GM21786 (cell line): ENCODE results near the gene DPF3.

Experiments used
- ATAC-seq: cut with Tn5 transposase; IDR thresholded peaks from one replicate; pipeline ENCODE4 v1.9.1; 2021; ENCODE audit not compliant: unreplicated experiment

DPF3 gene

DNA sequence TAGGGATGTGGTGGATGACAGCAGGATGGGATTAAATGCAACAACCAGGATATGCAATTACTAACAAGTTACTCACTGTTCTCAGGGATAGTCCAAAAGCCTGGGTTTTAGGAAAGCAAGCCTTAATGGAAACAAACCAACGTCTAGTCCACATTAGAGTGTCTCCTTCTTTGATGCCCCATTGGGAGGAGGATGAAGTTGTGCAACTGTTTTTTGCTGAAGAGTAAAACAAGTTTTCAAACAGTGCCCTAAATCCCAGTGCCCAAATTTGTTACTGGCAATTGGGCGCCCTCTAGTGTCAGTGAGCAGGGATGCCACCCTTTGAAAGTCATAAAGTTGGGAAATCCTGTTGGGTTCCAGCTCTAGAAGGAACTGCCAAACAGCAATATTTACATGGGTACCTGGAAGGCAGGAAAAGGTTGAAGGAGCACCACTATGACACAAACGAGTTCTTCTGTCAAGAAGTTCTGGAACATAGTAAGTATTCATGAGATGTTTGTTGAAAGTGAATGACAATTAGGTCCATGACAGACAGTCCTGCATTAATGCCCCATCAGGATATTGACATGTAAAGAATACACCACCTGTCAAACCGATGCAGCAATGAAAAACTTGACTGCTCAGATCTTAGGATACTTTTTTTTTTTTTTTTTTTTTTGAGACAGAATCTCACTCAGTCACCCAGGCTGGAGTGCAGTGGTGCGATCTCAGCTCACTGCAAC lies 11.1 kb upstream of the DPF3 start:
- ATAC-seq: no peak

DNA sequence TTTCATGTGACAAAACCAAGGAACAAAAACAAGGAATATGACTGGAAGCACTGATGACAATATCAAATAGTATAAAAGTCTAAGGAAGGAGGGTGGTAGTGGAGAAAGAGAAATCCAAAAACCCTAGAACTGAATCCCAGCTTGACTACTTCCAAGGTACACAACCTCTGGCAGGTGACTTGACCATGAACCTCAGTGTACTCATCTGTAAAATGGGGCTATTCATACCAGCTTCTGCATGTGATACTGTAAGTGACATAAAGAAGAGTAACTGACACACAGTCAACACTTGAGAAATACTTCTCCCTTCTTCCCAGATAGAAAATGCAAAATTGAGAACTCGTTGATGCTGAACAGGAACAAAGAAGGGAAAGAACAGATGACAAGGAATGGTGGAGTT lies 10.3 kb upstream of the DPF3 start:
- ATAC-seq: no peak

DNA sequence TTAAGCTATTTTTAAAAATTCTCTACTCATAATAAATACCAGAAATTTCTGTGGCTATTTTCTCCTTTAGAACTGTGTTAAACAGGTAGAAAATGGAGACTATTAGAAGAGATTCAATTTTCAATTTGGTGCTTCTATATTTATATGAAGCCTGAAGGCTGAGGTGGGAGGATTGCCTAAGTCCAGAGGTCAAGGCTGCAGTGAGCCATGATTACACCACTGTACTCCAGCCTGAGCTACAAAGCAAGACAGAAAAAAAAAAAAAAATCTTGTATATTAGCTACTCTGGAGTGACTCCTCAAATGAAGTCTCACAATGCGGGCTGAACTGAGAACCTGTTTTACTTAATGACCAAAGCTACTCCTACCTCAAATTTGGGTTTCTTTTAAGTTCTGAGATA lies 9.8 kb upstream of the DPF3 start:
- no peak for ATAC-seq

DNA sequence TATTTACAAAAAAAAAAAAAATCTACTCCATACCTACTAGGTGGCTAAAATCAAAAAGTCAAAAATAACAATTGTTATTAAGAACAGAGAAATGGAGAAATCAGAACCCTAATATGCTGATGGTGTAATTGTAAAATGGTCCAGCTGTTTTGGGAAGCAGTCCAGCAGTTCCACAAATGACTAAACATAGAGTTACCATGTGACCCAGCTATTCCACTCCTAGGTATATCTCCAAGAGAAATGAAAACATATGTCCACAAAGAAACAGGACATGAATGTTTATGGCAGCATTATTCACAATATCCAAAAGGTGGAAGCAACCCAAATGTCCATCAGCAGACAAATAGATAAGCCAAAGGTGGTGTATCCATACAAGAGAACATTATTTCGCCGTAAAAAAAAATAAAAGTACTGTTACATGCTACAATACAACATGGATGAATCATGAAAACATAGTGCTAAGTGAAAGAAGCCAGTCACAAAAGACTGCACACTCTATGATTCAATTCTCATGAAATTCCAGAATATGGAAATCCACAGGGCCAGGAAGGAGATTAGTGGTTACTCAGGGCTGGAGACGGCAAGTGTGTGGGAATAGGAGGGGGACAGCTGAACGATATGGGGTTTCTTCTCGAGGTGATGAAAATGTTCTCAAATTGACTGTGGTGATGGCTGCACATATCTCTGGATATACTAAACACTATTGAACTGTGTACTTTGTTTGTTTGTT lies 9.1 kb upstream of the DPF3 start:
- ATAC-seq: no peak

DNA sequence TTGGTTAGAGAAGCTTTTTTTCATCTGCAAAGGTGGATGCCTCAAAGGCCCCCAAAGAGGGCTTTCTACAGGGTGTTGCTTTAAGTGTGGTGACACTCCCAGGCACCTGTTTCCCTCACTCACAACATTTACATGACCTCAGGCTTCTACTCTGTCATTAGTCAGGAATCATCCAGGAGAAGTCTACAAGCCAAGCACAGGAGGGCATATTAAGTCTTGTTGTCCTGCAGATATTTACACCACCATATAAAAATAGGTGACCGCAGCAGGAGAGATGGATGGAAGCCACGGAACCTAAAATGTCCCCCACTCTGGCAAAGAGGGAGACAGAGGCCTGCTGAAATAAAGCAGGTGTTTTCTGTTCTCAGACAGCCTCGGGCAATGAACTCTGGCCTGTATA lies 7.5 kb upstream of the DPF3 start:
- ATAC-seq: no peak

DNA sequence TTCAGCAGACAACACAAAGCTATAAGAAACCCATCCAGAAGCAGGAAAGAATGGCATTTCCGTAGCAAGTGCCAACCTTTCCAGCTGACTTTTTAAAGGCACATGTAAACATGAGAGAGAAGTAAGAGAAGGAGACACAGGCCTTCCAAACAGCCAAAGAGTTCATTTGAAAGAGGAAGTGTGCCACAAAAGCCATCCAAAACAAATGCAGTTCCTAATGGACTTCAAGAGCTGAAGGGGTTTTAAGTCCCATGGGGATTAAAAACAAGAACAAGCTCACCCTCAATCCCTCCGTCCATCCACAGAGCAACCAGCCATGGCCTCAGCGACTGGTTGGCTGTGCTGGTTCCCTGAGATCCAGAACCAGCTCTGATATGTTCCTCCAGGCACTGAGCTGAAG lies 4.5 kb upstream of the DPF3 start:
- ATAC-seq: no peak

DNA sequence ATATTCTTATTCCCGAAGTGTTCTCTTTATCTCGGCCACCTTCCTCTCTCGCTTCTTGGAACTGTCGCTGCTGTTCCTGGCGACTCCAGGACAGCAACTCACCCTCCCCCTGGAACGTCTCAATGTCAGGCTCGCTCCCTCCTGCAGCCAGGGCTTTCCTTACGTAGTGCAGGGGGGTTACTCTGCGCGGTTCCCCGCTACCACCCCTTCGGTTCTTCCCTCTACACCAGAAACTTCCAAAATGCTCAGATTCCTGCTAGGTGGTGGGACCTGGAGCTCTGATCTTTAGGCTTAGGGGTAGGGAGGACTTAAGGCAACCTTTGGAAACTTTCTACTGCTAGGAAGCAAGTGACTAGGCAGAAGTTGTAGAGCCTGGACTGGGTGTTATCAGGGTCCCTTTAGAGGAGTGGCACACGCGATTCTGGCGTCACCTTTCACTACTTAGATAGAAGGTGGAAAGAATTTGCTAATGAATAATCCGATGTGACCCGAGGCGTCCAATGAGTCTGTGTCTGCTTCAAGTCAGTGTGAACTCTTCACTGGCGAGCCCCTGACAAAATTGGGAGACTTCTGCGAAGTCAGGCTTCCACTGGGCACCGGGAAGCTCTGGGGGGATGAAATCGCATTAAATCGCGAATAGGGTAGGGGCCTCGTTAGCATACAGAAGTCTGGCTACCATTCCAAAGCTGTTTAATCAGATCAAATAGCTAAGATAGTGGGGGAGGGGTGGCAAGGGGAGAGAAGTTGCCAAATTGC lies 900 bp upstream of the DPF3 start:
- ATAC-seq: no peak

DNA sequence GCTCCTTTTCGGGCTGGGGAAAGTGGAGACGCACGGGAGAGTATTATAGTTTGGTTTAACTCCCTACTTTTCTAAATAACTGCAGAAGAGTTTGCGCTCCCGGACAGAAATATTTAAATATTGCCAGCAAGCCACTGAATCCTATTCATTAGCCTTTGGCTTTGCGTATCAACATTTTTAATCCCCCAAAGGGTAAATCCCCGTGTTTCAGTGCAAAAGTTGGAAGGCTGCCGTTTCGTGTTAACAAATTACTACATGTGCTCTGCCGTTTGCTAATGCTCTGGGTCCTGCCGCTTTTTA lies 372 bp upstream of the DPF3 start:
- no peak for ATAC-seq

DNA sequence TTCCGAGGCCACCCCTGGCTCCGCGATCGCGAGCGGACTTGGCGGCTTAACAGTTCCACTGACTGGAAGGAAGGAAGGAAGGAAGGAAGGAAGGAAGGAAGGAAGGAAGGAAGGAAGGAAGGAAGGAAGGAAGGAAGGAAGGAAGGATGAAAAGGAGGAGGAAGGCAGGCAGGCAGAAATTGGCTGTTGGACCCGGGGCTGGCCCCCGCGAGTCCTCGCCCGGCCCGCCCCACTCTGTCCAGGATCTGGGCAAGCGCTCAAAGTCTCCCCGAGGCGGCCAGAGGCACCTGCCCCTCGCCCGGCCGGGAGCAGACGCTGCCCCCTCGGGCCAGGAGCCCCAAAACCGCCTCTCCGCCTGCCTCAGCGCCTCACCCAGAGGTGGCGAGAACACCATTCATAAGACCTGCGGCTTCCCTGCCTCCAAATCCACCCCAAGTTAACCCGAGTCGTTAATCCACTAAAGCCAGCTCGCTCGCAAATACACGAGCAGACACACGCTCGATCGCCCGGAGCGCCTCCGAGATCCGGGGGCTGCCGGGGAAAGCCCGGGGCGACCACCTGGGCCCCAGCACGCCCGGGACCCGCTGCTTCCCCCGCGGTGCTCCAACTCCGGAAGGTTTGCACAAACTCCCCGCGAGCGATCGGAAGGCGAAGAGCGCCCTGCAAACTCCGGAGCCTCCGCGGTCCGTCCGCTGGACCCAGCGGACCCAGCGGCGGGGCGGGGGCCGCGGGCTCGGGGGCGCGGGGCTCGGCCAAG lies 844 bp downstream of the DPF3 start:
- no peak for ATAC-seq

DNA sequence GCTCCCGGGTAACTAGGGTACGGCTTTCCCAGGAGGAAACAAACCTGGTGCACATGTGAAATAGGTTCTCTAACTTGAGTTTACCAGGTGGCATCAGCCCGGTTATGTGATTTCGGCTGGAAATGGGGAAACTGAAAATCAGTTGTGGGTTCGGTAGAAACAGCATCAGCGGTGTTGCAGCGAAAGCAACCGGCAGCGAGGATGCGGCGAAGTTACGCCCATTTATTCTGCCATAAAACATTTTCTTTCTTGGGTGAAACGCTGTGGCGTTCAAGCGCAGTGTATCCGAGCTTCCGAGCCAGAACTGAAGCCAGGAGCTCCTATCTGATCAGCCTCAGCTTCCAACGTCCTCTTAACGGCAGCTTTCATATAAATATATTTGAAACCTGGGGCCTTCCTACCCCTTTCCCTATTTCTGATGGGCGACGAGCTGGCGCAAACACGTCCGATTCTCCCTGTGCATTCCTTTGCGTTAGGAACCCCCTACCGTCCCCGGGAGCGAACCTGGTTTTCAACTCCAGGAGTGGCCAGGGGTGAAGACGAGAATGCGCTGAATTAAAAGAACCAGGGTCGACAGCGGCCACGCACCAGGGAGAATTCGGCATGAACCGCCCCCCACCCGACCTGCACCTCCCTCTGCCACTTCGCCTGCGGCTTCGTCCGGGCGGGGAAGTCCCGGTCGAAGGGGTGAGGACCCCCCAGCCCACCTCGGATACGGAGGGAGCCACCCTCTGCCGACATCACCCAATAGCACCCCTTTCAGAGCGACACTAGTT lies 1.6 kb downstream of the DPF3 start:
- no peak for ATAC-seq

DNA sequence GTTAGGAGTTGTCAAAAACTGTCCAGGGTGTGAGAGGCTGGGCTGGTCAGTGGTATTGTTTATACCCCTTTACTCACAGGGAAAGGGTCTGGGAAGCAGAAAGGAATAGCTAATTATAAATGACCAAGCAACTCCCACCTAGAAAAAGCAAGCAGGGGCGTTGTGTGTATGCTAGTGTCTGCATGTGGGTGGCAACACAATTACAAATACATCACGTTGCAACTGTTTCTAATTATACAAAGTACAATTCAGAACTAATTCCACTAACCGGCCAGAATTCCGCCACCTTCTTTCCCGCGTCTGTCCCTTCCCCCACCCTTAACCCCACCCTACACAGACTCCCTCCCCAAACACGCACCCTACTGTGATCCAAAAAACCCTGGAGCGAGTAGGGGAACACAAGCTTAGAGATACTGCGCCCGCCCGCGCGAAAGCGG lies 2.2 kb downstream of the DPF3 start:
- no peak for ATAC-seq

DNA sequence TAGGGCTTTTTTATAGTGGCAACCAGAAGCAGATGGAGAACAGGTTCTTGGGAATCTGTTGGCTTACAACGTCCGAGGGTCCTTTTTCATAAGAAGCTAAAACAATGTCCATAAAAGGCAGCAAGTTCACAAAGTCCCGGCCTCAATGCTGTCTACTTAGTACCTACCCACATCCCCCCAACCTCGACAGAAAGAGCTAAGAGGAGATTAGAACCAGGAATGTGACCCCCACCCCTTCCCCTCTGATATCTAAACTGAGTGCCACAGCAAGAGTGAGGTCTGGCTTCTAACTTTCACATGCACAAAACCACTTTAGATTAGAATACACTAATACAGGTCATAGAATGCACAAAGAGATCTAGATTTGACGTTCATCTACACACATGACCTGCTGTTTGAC lies 4.5 kb downstream of the DPF3 start:
- no peak for ATAC-seq

DNA sequence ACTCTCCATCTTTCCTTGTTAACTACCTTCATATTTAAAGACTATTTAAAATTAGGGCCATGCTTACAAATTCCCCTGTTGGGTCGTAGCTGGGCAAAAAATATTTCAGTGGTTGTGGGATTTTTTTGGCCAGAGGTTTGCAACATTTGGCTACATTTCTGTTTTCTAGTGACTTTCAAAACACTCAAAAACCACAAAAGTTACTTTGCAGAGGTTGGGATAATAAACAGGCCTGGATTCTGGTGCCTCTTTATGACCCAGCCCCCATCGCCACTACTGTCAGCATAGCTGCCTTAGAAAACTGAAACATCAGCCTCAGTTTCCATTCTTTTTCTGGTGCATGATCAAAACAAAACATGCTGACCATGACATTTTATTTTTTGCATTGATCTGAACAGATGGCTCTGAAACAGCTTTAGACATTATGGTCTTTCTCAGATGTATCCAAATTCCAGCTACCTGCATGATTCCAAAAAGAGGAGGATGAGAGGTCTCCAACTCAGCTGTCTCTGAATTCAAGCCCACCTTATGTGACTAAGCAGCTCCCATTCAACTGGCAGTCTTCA lies 5.2 kb downstream of the DPF3 start:
- ATAC-seq: no peak

DNA sequence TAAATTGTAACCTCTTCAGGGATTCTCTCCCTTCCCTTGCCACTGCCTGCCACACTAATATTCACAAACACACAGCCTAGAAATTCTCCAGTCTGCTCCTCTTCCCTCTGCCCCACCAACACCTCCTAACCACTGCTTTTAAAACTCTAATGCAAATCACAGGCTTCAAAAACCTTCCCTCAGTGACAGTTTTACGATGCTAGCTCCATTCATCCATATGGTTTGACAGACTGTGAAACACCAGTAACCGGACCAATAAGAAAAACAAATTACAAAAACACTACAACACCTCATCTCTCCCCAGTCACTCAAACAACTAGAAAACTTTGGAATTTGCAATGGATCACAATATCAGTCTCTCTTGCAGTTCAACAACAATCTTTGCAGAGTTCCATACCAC lies 5.7 kb downstream of the DPF3 start:
- ATAC-seq: no peak

DNA sequence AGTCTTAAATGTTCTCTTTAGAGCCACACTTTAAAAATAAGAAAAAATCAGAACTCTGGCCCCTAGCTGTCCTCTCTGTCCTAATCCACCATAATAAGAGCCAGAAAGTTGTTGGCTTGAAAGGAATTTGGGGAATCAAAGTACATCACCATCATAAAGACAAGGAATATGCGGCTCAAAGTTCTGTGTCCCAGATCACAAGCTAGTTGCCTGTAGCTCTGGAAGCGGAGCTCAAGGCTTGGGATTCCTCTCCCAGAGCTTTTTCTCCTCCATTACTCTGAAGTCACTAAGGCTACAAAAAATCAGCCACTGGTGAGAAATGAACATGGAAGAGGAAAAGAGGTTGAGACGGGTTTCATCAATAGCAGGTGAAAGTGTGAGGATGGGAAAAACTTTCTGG lies 6.4 kb downstream of the DPF3 start:
- ATAC-seq: no peak

DNA sequence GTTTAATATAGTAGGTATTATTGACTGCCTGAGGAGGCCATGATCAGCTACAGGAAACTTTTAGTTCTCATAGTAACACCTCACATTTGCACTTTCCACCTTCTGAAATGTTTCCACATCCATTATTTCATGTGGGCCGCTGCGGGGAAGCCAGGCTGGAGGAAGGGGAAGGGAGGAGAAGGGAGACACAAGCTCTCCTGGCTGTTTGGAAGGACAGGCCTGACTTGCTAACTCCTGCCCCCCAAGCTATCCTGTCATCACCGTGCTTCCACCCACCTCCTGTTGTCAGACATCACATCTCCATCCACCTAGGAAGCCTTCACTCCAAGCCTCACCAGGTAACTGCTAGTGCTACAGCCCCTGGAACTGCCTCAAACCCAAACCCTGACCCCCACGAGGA lies 9.5 kb downstream of the DPF3 start:
- ATAC-seq: no peak

DNA sequence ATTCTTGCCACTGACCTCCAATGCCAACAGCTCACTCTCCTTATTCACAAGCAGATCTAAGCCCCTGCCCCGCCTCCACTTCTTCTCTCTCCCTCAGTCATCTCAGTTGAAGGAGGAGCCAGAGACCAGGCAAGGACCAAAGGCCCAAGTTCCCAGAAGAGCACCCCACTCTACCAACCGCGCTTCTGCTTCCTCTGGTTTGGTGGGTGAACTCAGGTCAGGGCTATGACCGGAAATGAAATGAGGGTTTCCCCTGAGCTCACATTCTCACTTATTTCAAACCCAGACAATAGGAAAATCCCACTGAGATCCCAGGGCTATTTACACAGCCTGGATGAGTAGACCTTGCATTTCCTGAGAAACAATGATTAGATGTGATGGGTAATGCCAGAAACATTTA lies 9.9 kb downstream of the DPF3 start:
- no peak for ATAC-seq

DNA sequence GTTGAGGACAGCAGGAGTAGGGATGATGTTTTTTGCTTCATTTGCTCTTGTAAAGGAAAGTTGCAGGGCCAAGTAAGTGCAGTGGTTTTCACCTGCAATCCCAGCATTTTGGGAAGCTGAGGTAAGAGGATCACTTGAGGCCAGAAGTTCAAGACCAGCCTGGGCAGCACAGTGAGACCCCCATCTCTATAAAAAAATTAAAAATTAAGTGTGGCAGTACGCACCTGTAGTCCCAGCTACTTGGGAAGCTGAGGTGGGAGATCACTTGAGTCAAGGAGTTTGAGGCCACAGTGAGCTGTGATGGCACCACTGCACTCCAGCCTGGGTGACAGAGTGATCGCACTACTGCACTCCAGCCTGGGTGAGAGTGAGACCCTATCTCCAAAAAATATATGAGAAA lies 10.8 kb downstream of the DPF3 start:
- ATAC-seq: no peak

DNA sequence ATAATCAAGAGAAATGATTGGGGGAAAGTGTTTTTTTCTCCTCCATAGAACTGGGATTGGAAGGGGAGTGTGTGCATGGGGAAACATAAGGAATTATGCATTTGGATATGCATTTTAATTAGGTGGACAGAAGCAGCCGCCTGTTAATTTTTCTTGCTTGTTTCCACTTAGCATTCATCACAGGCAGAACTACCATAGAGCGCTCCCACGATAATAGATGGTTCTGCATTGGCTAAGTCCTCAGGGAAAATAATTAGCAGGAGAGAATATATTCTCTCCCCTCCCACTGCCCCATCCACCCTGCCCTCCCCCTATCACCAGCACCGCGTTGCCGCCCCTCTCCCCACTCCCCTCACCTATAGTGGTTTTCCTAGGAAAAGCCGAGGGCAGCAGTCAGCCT lies 11.4 kb downstream of the DPF3 start:
- ATAC-seq: no peak

DNA sequence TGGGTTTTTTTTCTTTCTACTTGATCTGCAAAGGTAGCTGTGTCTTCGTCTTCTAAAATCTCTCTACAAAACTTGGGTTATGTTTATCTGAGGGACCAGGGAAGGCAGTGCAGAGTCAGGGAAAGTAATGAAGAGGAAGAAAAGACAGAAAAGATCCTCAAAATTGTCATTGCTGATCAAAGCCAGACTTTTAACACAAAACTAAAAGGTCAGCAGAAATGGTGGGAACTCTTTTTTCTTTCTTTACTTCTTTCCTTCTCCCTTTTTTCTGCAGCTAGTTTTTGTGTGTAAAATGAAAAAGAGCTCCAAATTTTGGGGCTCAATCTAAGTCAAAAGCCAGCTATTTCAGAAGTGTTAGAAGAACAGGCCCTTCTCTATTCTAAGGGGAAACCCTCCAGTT lies 11.9 kb downstream of the DPF3 start:
- ATAC-seq: no peak

DNA sequence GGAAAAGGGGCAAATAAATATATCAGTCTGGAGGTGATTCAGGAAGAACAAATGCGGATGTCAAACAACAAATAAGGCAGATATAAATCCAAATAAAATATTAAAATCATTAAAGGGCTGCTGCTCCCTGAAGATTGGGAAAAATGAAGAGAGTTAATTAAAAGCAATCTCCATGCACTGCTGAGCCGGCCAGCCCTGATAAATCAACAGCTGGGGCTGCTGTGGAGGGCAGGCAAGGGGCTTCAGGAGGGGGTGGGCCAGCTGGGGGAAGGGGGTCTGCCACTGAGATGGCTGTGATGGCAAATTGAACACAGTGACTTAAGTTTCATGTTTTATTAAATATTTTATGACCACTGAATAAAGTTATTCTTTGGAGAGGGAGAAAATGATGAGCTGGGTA lies 12.4 kb downstream of the DPF3 start:
- no peak for ATAC-seq
